HG03064 (cell line): ENCODE measurements around the gene MMP25.
A peak's percentile ranks its signal among the peaks of the same experiment; 100 is the strongest.
"Not testable (repeated sequence)": the region's sequence is repeated elsewhere in the genome, so short reads cannot be mapped to it uniquely, and the experiment has no call there.

ENCODE experiments used
- ATAC-seq: cut with Tn5 transposase; IDR thresholded peaks from one replicate; pipeline ENCODE4 v1.9.1; 2021; ENCODE audit warnings: low read depth; ENCODE audit not compliant: unreplicated experiment

Gene MMP25

DNA sequence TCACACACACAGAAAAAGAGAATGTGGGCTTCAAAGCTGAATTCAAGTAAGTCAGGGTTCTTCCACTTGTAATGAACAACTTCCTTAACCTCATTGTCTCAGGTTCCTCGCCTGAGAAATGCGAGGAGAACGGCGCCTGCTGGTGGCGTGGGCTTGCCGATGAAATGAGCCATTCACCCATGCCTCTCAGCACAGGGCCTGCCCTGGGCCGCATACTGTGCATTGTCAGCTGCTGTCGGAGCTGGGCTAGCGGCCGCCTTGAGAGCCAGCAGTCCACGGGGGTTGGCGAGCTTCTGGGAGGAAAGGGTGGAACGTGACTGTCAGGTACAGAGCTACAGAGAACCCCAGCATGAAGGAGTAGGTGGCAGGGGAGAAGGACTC is 7.0 kb downstream of the MMP25 start:
- ATAC-seq, result not testable (repeated sequence)

DNA sequence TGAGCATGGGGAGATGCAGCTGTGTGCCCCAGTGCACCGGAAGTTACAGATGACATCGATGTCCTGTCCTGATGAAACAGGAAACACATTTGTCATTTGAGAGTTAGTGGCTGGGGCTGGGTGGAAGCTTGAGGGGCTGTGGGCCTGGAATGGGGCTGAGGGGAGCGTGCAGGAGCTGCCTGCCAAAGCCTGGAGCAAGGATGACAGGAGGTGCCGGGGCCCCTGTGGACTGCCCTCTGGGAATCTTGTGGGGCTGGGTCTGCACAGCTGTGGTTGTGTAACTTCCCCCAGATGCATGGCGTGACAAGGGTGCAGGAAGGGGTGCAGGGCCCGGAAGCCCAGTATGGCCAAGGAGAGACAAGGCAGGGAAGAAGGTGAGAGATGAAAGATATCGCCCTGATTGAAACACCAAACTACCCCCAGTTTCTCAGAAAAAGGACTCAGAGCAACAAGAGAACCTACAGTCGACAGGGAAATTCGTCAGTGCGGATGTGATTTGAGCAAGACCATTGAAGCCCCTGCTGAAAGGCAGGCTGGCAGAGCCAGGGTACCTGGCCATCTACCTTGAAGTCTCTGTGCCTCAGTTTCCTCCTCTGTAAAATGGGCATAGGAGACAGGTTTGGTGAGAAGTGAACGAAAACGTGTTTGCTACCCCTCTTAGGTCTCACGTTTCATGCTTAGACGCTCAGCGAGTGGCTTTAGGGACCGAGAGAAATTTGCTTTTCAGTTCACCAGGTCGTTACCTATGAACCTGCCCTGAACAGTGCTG is 8.8 kb downstream of the MMP25 start:
- no peak for ATAC-seq

DNA sequence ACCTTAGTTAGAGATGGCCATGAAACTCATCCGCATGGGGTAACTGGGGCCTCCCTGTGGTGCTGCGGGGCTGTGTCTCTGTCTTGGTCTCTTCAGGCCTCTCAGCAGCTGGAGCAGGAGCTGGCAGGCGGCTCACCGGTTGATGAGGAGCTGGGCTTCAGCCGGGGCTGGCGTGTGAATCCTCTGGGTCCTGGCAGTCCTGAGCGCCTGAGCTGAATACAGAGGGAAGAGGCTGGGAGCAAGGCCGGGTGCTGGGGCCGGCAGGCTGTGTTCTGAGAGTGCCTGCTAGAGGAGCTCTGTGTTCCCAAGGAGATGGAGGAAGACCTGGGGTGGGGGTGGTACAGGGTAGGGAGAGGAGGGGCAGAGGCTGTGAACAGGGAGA is 9.4 kb downstream of the MMP25 start:
- ATAC-seq, result not testable (repeated sequence)

DNA sequence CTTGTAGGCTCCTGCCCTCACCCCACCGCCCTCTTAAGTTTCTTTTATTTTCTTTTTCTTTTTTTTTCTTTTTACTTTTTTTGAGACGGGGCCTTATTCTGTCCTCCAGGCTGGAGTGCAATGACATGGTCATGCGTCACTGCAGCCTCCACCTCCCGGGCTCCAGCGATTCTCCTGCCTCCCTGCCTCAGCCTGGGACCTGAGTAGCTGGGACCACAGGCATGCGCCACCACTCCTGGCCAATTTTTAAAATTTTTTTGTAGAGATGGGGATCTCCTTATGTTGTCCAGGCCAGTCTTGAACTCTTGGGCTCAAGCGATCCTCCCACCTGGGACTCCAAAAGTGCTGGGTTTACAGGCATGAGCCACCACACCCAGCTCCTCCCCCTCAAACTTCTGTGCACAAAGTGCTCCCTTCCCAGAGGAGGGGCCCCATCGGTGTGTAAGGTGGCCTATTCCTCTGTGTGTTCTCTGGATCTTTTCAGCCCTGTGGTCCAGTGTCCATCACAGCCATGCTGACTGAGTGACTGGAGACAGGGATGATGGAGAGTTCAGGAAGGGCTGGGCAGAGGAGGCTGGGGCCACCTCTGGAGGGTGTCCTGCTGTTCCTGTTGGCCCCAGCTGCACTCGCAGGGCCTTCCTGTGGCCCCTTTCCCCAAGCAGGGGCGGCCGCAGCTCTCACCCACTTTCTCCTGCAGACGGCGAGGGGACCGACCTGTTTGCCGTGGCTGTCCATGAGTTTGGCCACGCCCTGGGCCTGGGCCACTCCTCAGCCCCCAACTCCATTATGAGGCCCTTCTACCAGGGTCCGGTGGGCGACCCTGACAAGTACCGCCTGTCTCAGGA is 10.2 kb downstream of the MMP25 start:
- ATAC-seq, result no peak

DNA sequence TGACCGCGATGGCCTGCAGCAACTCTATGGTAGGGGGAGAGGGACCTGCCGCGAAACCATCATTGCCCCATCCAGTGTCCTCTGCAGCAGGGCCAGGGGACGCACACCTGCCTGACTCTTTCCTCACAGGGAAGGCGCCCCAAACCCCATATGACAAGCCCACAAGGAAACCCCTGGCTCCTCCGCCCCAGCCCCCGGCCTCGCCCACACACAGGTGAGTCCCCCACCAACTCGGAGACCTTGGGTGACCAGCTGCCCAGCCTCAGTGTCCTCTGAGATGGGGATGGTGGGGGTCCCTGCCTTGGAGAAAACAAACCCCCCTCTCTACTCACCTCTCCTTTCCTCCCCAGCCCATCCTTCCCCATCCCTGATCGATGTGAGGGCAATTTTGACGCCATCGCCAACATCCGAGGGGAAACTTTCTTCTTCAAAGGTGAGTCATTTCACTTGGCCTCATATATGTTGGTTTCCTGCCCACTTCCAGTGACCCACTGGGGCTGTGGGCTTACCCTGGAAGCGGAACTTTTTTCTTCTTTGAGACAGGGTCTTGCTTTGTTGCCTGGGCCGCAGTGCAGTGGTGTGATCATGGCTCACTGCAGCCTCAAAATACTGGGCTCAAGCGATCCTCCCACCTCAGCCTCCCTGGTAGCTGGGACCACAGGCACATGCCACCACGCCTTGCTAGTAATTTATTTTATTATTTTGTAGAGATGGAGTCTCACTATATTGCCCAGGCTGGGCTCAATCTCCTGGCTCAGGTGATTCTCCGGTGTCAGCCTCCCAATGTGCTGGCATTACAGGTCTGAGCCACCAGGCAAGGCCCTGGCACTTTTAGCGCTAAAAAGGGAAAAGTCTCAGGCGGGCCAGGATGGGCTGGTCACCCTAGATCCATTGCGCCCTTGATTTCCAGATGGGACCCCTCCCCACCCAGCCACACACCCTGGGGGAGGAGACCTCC is 11.1 kb downstream of the MMP25 start:
- no peak for ATAC-seq

DNA sequence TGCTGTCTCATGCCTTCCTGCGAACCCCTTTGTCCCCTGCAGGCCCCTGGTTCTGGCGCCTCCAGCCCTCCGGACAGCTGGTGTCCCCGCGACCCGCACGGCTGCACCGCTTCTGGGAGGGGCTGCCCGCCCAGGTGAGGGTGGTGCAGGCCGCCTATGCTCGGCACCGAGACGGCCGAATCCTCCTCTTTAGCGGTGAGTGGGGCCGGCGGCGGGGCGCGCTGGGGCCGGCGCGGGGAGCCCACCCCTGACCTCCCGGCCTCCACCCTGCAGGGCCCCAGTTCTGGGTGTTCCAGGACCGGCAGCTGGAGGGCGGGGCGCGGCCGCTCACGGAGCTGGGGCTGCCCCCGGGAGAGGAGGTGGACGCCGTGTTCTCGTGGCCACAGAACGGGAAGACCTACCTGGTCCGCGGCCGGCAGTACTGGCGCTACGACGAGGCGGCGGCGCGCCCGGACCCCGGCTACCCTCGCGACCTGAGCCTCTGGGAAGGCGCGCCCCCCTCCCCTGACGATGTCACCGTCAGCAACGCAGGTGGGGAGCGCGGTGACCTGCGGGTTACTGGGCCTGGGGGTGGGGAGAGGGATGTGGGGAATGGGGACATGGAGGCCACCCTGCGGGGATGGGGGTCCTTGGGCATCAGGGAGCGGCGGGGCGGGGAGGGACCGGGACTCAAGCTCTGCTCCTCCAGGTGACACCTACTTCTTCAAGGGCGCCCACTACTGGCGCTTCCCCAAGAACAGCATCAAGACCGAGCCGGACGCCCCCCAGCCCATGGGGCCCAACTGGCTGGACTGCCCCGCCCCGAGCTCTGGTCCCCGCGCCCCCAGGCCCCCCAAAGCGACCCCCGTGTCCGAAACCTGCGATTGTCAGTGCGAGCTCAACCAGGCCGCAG is 12.0 kb downstream of the MMP25 start:
- ATAC-seq, result no peak

DNA sequence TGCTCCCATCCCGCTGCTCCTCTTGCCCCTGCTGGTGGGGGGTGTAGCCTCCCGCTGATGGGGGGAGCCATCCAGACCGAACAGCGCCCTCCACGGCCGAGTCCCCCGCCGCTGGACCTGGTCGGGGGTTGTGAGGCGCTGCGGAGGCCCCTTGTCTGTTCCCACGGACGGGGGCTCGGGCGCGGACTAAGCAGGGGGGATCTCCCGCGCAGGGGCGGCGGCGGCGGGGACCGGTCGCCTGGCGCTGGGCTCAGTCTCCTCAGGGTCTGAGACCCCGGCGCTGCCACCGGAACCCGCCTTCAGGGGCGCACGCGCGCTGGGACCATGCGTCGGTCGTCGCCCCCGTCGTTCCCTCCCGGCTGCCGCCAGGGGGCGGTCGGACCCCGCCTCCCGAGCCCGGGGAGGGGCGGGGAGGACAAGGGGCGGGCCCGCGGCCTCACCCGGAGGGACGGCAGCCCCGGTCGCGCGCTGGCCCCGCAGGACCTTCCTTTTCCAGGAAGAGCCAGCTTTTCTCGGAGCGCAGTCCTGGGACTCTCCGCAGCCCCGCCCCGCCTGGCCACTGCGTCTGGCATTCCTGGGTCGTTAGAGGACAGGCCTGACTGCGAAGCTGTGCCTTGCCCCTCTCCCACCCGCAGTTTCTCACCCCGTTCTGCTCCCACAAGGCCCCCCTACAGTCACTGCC is 12.8 kb downstream of the MMP25 start:
- ATAC-seq, result peak; percentile 68

DNA sequence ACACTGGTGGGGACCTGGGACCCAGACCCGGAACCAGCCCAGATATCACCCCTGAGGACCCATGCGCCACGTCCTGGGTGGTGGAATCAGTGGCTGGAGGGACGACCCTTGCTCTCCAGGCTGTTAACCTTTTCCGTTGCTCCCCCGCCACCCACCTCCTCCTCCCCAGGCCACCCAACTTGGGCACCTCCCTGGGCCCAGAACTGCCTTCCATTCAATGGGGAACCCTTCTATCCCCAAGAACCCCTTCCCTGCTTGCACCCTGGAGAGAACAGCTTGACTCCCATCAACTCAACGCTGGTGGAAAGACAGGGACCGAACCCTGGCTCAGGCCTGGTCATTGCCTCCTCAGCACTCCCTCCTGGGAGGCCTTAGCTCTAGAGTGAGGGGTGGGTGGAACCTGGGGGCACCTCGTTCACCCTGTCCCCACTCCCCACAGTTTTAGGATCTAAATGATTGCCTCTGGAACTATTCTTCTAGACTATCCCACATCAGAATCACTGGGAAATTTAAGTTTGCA is 13.4 kb downstream of the MMP25 start:
- ATAC-seq, result no peak

DNA sequence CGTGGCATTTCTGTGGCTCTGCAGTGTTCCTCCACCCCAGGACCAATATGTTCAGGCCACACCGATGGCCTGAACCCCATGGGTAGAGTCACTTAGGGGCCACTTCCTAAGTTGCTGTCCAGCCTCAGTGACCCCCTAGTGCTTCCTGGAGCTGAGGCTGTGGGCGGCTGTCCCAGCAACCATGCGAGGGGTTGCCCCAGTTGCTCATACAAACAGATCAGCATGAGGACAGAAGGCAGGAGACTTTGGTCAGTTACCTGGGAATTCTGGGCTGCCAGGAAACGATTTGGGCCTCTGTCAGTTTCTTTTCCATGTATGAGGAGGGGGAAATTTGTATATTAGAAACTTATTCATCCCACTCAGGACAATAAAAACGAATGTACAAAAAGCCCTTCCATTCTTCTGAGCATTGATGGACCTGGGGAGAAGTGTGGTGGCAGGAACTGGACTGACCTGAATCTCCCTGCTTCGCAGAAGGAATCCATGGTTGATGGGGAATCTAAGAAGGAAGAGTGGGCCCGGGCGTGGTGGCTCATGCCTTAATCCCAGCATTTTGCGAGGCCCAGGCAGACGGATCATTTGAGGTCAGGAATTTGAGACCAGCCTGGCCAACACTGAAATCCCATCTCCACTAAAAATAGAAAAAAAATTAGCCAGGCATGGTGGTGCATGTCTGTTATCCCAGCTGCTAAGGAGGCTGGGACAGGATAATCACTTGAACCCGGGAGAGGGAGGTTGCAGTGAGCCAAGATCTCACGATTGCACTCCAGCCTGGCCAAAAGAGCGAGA is 14.2 kb downstream of the MMP25 start:
- no peak for ATAC-seq

DNA sequence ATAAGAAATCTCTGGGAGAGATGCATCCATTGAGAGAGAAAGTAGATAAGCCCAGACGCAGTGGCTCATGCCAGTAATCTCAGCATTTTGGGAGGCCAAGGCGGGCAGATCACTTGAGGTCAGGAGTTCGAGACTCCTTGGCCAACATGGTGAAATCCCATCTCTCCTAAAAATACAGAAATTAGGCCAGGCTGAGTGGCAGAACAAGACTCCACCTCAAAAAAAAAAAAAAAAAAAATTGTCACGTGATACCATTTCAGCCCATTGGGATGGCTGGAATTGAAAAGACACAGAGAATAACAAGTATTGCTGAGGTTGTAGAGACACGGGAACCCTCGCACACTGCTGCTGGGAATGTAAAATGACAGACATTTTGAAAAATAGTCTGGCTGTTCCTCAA is 16.2 kb downstream of the MMP25 start:
- no peak for ATAC-seq

DNA sequence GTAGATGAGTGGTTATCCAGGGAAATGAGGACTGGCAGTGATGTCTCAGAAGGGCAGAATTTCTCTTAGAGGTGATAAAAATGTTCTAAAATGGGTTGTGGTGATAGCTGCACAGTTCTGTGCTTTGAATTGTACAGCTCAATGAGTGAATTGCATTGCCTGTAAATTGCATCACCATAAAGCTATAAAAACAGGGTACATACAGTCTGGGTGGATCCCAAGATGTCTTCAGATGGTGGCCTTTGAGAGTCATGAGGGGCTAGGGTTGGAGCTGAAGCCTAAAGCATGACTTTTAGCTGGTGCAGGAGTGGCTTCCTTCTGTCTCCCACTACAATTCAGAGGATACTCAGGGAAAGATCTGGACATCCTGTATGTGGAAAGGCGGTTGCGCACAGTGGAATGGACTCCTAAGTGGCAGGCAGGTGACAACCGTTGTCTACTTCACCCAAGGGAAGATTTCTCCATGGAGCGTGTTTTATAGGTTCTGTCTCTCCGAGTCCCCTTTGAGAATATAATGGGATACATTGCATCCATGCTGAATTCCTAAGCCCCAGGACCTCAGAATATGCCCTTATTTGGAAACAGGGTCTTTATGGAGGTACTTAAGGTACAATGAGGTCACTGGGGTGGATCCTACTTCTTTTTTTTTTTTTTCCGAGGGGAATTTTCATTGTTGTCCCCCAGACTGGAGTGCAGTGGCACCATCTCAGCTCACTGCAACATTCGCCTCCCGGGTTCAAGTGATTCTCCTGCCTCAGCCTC is 17.4 kb downstream of the MMP25 start:
- ATAC-seq, result no peak

DNA sequence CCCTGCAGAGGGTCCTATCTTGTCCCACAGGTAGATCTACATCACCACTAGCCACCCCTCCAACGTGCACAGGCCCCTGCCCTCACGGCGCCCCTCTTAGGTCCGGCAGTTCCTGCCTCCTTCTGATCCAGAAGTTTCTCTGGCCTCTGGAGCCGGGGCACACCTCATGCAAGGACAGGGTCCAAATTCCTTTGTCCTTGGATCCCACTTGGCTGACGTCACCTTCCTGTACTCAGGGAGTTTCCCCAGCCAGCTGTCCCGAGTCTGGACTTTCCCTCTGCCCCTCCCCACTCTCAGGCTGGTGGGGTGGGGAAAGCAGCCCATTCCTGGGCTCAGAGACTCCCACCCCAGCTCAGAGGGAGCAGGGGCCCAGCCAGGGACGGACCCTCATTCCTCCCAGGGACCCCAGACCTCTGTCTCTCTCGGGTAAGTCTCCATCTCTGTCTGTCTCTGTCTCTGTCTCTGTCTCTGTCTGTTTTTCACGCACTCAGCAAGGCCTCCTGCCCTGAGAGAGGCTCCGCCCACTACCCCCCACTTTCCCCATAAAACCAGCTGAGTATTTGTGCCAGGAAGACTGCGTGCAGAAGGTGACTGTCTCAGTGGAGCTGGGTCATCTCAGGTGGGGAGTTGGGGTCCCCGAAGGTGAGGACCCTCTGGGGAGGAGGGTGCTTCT is 18.8 kb downstream of the MMP25 start, which contains the start of gene IL32:
Gene IL32 (plus strand): TSS at position 572 of the 673 bp plus-strand sequence. CDS start 172 bp downstream, outside the sequence.
- ATAC-seq, result no peak

DNA sequence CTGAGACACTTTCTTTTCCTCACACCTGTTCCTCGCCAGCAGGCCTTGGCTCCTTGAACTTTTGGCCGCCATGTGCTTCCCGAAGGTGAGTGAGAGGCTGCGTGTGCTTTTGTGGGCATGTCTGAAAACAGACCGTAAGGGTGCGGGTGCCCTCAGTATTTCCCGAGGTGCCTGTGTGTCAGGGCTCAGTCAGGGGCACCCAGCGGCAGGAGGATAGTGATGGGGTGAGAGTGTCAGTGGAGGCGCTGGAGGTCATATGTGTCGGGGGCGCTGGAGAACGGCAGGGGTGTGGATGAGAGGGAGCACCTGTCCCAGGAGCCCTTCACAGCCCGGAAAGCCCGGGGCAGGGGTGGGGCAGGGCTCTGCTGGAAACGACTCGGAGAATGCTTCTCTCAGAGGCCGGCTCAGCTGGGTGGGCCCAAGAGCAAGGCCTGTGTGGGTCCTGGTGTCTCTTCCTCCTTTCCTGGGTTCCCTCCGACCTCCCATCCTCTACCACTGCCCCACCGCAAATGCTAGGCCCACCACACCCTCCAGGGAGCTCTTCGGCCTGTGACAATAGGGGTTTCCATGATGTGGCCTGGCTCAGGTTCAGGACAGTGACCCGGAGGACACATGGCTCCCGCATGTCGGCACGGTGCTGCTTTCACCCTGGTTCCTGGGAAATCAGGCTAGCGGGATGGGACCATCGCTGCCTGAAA is 19.5 kb downstream of the MMP25 start:
- no peak for ATAC-seq

DNA sequence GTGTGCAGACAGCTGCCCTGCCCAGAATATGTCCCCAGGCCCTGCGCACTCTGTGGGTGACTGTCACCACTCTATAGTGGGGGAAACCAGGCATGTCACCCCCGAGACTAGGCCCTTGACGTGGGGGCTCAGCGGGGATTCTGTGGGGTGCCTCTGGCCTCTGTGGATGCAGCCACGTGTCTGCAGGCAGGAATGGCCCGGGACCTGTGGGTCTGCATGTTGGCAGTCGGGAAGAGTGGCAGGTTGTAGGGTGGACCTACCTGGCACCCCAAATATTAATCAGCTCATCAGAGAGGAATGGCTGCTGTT is 20.0 kb downstream of the MMP25 start:
- no peak for ATAC-seq

DNA sequence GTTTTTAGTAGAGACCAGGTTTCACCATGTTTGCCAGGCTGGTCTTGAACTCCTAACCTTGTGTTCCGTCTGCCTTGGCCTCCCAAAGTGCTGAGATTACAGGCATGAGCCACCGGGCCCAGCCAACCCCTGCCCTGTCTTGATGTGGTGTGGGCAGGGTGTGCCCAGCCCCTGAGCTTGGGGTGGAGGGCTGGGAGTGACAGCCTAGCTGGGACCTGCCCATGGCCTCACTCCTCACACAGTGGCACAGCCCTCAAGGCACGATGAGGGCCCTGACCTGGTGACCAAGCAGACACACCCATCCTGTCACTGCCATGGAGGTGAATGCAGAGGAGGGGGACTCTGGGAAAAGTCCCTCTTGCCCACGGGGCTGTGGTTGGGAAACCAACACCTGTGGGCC is 22.1 kb downstream of the MMP25 start:
- ATAC-seq, result no peak

DNA sequence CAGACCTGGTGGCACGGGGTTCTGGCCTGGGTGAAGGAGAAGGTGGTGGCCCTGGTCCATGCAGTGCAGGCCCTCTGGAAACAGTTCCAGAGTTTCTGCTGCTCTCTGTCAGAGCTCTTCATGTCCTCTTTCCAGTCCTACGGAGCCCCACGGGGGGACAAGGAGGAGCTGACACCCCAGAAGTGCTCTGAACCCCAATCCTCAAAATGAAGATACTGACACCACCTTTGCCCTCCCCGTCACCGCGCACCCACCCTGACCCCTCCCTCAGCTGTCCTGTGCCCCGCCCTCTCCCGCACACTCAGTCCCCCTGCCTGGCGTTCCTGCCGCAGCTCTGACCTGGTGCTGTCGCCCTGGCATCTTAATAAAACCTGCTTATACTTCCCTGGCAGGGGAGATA is 22.8 kb downstream of the MMP25 start:
- ATAC-seq, result not testable (repeated sequence)
